ENCODE data around the gene IL16.
A peak's percentile ranks its signal among the peaks of the same experiment; 100 is the strongest.

The IL16 gene

GRCh38 chr15:81277851-81278250 lies 81.2 kb downstream of the IL16 start:
- DNase-seq, result no peak

GRCh38 chr15:81278306-81279029 lies 81.8 kb downstream of the IL16 start:
- DNase-seq, result no peak

- no peak for DNase-seq
Observed at GRCh38 chr15:81279621-81280485, 83.2 kb downstream of the IL16 start.

- no peak for DNase-seq
Observed at GRCh38 chr15:81280696-81281455, 84.2 kb downstream of the IL16 start.

- DNase-seq, result no peak
Observed at GRCh38 chr15:81281456-81281735, 84.7 kb downstream of the IL16 start.

GRCh38 chr15:81281766-81282605 lies 85.3 kb downstream of the IL16 start:
- no peak for DNase-seq

GRCh38 chr15:81282606-81282895 lies 85.9 kb downstream of the IL16 start:
- DNase-seq, result no peak

- DNase-seq, result no peak
Observed at GRCh38 chr15:81282911-81283310, 86.2 kb downstream of the IL16 start.

GRCh38 chr15:81284256-81285031 lies 87.8 kb downstream of the IL16 start:
- DNase-seq, result no peak

GRCh38 chr15:81285461-81285860 lies 88.8 kb downstream of the IL16 start:
- no peak for DNase-seq

- DNase-seq, result peak; percentile 30 to 48
Observed at GRCh38 chr15:81286621-81287121, 90.0 kb downstream of the IL16 start.

GRCh38 chr15:81288040-81288439 lies 91.4 kb downstream of the IL16 start:
- no peak for DNase-seq

- DNase-seq, result no peak
Observed at GRCh38 chr15:81288616-81289015, 91.9 kb downstream of the IL16 start.

GRCh38 chr15:81289910-81290309 lies 93.2 kb downstream of the IL16 start:
- no peak for DNase-seq

GRCh38 chr15:81291916-81292522 lies 95.3 kb downstream of the IL16 start:
- DNase-seq, result no peak

GRCh38 chr15:81292523-81293001 lies 95.9 kb downstream of the IL16 start:
- DNase-seq, result peak; percentile 62 to 87

GRCh38 chr15:81293728-81294515 lies 97.2 kb downstream of the IL16 start:
- DNase-seq, result peak; percentile 83 to 84

GRCh38 chr15:81294516-81294880 lies 97.8 kb downstream of the IL16 start:
- peak in 1 of 2 donors; percentile 31 for DNase-seq

- no peak for DNase-seq
Observed at GRCh38 chr15:81295486-81296121, 98.9 kb downstream of the IL16 start.

- no peak for DNase-seq
Observed at GRCh38 chr15:81296186-81296585, 99.5 kb downstream of the IL16 start.

Measured in CD4-positive, alpha-beta T cell treated with Interleukin-1 beta for 1 hour (primary cell).